Loucy (cell line): ENCODE results near the gene CTIF.

ENCODE experiments used
- EZH2phosphoT487 ChIP-seq: fragments of 200-600 bp; IDR thresholded peaks from 2 replicates; pipeline ENCODE4 v1.6.1; 2018; ENCODE audit warnings: antibody characterized with exemption, mild to moderate bottlenecking, moderate library complexity, borderline replicate concordance
- TF ChIP-seq, protein P1 (sequence below): fragments of 200-600 bp; sonication (generic); conservative IDR thresholded peaks from 2 replicates; pipeline ENCODE4 v1.5.1; 2014; ENCODE audit warnings: mild to moderate bottlenecking, antibody characterized with exemption, low read length

DNA sequence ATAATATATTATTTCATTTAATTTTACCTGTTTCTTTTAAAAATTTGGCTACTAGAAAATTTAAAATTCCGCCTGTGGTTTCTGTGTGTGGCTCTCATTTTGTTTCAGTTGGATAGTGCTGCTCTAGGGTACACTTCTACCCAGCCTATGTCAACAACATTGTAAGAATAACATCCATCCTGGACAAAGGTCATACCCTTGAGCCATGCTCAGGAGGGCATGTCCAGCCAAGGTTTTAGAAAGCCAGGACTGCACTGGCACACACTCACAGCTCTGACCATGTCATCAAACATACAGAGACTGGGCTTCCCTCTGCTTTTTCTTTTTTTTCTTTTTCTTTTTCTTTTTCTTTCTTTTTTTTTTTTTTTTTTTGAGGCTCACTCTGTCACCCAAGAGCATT lies 96.1 kb downstream of the CTIF start:
- TF ChIP-seq, protein P1, sequence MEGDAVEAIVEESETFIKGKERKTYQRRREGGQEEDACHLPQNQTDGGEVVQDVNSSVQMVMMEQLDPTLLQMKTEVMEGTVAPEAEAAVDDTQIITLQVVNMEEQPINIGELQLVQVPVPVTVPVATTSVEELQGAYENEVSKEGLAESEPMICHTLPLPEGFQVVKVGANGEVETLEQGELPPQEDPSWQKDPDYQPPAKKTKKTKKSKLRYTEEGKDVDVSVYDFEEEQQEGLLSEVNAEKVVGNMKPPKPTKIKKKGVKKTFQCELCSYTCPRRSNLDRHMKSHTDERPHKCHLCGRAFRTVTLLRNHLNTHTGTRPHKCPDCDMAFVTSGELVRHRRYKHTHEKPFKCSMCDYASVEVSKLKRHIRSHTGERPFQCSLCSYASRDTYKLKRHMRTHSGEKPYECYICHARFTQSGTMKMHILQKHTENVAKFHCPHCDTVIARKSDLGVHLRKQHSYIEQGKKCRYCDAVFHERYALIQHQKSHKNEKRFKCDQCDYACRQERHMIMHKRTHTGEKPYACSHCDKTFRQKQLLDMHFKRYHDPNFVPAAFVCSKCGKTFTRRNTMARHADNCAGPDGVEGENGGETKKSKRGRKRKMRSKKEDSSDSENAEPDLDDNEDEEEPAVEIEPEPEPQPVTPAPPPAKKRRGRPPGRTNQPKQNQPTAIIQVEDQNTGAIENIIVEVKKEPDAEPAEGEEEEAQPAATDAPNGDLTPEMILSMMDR = no peak
- no peak for TF ChIP-seq EZH2phosphoT487
